Activated T-helper 2 cell treated with anti-CD3 and anti-CD28 coated beads, Interferon-gamma antibody, Interleukin-2, Interleukin-4, amounts not matched to agents 10 μg/mL and 5 μg/mL and 100 μg/mL, durations not matched to agents 14 hours and 24 hours and 36 hours (primary cell): Measurements from ENCODE around the gene SMG9. TPM values are rescaled to one million over a fixed set of nuclear protein-coding genes. Genes with fewer than 3 reads are reported as not detected.

ENCODE experiments used
- DNase-seq: peaks from one replicate; pipeline ENCODE4 v3.0.0; 2021; ENCODE audit warnings: low spot score
- H3K27ac Mint-ChIP-seq: one replicate; pipeline ENCODE4 v1.8.0; 2021; ENCODE audit warnings: mixed read lengths
- H3K27me3 Mint-ChIP-seq: one replicate; pipeline ENCODE4 v1.8.0; 2021; ENCODE audit warnings: low read depth, mixed read lengths
- H3K36me3 Mint-ChIP-seq: one replicate; pipeline ENCODE4 v1.8.0; 2021; ENCODE audit warnings: low read depth, mixed read lengths
- H3K4me1 Mint-ChIP-seq: one replicate; pipeline ENCODE4 v1.8.0; 2021; ENCODE audit warnings: low read depth, mixed read lengths
- H3K4me3 Mint-ChIP-seq: one replicate; pipeline ENCODE4 v1.8.0; 2021; ENCODE audit warnings: low read depth, mild to moderate bottlenecking, moderate library complexity, mixed read lengths
- H3K9me3 Mint-ChIP-seq: one replicate; pipeline ENCODE4 v1.8.0; 2021; ENCODE audit warnings: mixed read lengths
- intact Hi-C: fragments of 100-400 bp; cut with micrococcal nuclease; formaldehyde crosslinking; loops from one replicate; pipeline ENCODE4 v1.15.1; 2023
- total RNA-seq: library from RNA; stranded (reverse); gene quantifications from 2 replicates; pipeline ENCODE4 v1.2.3, GENCODE V29; 2022

SMG9 gene
- total RNA-seq, 1 donor from 2014 or later = 69.1 TPM

- peak; percentile 36 for DNase-seq
- Mint-ChIP-seq H3K4me3 (peak overlapping the region; percentile 55), H3K27me3 (peaks cover 5% of the 10 kb centered on the region), H3K4me1 (peaks cover 41% of the 10 kb centered on the region), H3K27ac (peak overlapping the region; percentile 82), H3K9me3 (no peaks in the 10 kb centered on the region), H3K36me3 (no peaks in the 10 kb centered on the region)
- intact Hi-C loops = loop anchor here (1.0 to 10.0 kb wide), 4 partner anchors 40 to 340 kb away; partner anchors contain the start of genes ETHE1, IRGQ and ZNF576
These were observed 30.4 kb upstream of the SMG9 start for GRCh38 chr19:43784981-43785808.

DNA sequence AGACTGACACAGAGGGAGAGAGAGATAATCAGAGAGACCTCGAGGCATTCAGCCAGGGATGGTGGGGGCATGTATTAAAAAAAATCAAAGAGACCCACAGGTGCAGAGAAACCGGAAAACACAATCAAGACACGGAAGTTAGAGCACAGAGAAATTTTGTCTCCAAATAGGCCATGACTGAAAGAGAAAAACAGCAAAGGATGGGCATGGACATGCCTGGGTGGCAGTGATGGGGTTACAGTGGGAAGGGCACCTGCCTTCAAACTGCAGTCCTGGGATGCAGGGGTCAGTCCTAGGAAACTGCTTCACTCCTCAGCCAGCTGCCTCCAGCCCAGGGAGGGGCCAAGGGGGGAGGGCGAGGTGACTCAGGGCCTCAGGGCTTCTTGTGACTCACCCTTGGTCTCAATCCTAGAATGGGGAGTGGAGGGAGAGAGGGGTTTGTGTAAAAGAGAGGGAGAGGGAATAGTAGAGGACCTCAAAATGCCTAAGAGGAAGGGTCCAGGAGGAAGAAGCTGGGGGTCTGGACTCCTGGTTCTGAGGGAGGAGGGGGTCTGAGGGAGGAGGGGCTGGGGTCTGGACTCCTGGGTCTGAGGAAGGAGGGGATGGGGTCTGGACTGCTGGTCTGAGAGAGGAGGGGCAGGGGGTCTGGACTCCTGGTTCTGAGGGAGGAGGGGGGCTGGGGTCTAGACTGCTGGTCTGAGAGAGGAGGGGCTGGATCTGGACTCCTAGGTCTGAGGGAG lies 29.6 kb upstream of the SMG9 start:
- peaks cover 45% of the 10 kb centered on the region for H3K4me1 Mint-ChIP-seq
- peak overlapping the region; percentile 82 for H3K27ac Mint-ChIP-seq
- no peaks in the 10 kb centered on the region for H3K9me3 Mint-ChIP-seq
- peaks cover 4% of the 10 kb centered on the region for H3K36me3 Mint-ChIP-seq
- intact Hi-C loops = loop anchor here (10.0 kb wide), 3 partner anchors 190 to 340 kb away; partner anchors contain the start of genes ETHE1, IRGQ and ZNF576
- no peak for DNase-seq
- peaks cover 2% of the 10 kb centered on the region for H3K27me3 Mint-ChIP-seq
- H3K4me3 Mint-ChIP-seq = peak overlapping the region; percentile 55

DNA sequence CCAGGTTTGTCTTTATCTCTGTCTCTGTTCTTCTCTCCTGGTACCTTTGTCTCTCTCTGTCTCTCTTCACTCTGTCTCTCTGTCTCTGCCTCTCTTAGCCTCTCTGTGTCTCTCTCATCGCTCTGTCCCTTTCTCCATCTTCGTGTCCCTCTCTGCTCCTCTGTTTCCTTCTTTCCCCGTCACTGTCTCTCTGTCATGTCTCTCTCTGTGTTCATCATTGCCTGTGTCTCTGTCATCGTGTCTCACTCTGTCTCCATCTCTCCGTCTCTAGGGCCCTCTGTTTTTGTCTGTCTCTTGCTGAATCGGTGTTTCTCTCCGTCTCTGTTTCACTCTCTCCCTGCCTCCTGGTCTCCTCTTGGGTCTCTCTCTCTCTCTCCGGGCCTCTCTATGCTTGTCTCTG lies 28.9 kb upstream of the SMG9 start:
- DNase-seq = no peak
- peaks cover 50% of the 10 kb centered on the region for H3K4me1 Mint-ChIP-seq
- peak overlapping the region; percentile 82 for H3K27ac Mint-ChIP-seq
- peaks cover under 1% of the 10 kb centered on the region for H3K27me3 Mint-ChIP-seq
- intact Hi-C loops = loop anchor here (10.0 kb wide), 3 partner anchors 189 to 339 kb away; partner anchors contain the start of genes ETHE1, IRGQ and ZNF576
- H3K4me3 Mint-ChIP-seq = peak overlapping the region; percentile 55
- H3K9me3 Mint-ChIP-seq = no peaks in the 10 kb centered on the region
- peaks cover 10% of the 10 kb centered on the region for H3K36me3 Mint-ChIP-seq

DNA sequence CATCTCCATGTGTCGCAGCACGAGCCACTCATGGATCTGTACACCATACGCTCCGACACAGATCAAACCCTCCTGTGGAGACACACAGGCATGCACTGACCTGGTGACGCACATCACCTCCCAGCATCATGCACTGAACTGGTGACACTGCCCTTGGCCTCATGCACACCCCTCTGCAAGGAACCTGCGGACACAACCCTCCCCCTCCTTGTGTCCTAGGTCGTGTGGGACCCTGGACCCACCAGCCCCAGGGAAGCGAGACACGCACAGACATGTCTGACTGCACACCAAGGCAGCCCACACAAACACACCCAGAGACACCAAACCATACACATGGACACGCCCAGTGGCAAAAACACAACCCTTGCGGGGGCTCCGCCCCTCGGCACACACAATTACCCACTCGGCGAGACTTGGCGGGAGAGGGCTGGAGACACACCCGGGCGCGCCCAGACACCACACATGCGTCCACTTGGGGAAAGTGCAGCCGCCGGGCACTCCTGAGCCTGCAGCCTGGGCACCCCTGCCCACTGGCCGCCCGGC lies 28.0 kb upstream of the SMG9 start:
- Mint-ChIP-seq H3K36me3 (peaks cover 18% of the 10 kb centered on the region), H3K9me3 (no peaks in the 10 kb centered on the region), H3K27me3 (no peaks in the 10 kb centered on the region), H3K4me1 (peaks cover 58% of the 10 kb centered on the region), H3K27ac (peak overlapping the region; percentile 85), H3K4me3 (peak overlapping the region; percentile 11)
- DNase-seq = no peak
- intact Hi-C loops = loop anchor here (10.0 kb wide), 3 partner anchors 188 to 338 kb away; partner anchors contain the start of genes ETHE1, IRGQ and ZNF576

GRCh38 chr19:43782311-43782660 lies 27.5 kb upstream of the SMG9 start:
- peaks cover 21% of the 10 kb centered on the region for H3K36me3 Mint-ChIP-seq
- H3K9me3 Mint-ChIP-seq = no peaks in the 10 kb centered on the region
- H3K4me3 Mint-ChIP-seq = peak overlapping the region; percentile 57
- H3K4me1 Mint-ChIP-seq = peaks cover 61% of the 10 kb centered on the region
- no peaks in the 10 kb centered on the region for H3K27me3 Mint-ChIP-seq
- no peak for DNase-seq
- H3K27ac Mint-ChIP-seq = peak overlapping the region; percentile 85
- intact Hi-C loops = loop anchor here (10.0 kb wide), 3 partner anchors 187 to 337 kb away; partner anchors contain the start of genes ETHE1, IRGQ and ZNF576

- peaks cover 66% of the 10 kb centered on the region for H3K4me1 Mint-ChIP-seq
- intact Hi-C loops = loop anchor here (1.0 to 10.0 kb wide), 6 partner anchors 16 to 337 kb away; partner anchors contain the start of genes ETHE1, IRGQ, SMG9 and ZNF576
- H3K27me3 Mint-ChIP-seq = no peaks in the 10 kb centered on the region
- no peak for DNase-seq
- peak overlapping the region; percentile 85 for H3K27ac Mint-ChIP-seq
- H3K9me3 Mint-ChIP-seq = no peaks in the 10 kb centered on the region
- peaks cover 26% of the 10 kb centered on the region for H3K36me3 Mint-ChIP-seq
- peak overlapping the region; percentile 82 for H3K4me3 Mint-ChIP-seq
These were observed 27.0 kb upstream of the SMG9 start for GRCh38 chr19:43781630-43782310.

DNA sequence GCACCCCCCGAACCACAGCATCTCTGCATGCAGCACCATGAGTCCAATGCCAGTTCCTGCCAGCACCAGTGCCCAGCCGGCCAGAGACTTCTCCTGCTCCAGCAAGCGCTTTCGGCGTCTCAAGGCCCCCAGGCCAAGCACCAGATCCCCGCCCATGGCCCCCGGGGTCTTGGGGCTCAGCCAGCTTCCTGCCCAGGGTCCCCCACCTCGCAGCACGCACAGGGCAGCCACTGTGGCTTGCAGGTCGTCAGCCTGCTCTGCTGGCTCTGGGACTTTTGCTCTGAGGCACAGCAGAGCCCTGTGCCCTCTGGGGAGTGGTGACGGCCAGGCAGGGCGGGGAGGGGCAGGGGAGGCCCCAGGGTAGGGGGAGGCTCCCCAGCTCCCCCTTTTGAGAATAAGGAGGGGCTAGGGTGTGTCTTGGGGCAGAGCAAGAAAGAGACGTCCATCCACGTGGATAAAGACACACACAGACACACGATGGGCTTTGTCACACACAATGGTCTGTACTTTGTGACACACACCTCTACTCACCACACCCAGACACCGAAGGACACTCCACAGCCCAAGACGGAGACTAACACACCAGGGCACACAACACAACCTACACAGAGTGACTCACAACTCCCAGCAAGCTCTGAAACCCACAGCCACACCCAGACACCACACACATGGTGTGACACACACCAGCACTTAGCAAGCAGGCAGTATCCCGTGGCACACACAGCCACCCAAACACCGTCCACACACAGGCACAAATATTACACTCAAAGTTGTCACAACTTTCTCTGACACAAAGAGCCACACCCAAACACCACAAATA lies 26.2 kb upstream of the SMG9 start, which contains the start of gene KCNN4:
Gene KCNN4, minus strand, starts transcription at position 268 of the 820 bp plus-strand sequence. Its CDS starts 112 bp downstream, at position 156.
- Mint-ChIP-seq H3K9me3 (no peaks in the 10 kb centered on the region), H3K36me3 (peaks cover 34% of the 10 kb centered on the region), H3K27ac (peak within 1 kb of the TSS; percentile 94), H3K27me3 (no peaks in the 10 kb centered on the region), H3K4me1 (peaks cover 75% of the 10 kb centered on the region), H3K4me3 (peak within 1 kb of the TSS; percentile 82)
- intact Hi-C loops = loop anchor here (1.0 to 10.0 kb wide), 6 partner anchors 16 to 336 kb away; partner anchors contain the start of genes ETHE1, IRGQ, SMG9 and ZNF576
- peak; percentile 61 for DNase-seq

DNA sequence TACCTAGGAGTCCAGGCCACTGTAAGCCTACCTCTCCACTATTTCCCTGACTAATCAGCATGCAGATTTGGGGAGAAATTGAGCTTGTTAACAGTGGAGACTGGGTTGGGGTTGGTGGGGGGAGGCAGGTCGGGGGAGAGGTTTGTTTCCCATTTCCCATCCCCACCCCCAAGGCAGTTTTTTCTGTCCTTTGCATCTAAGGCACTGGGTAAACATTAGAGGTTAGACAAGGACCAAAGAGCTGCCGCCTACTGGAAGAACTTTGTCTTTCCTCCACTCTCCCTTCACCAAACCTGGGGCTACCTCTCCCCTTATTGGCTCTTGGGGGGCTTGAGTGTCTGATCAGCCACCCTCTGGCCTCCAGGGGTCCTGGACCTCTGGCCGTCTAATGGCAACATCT lies 25.1 kb upstream of the SMG9 start:
- Mint-ChIP-seq H3K27ac (peak overlapping the region; percentile 94), H3K36me3 (peaks cover 45% of the 10 kb centered on the region), H3K27me3 (no peaks in the 10 kb centered on the region), H3K4me3 (peak overlapping the region; percentile 82), H3K9me3 (no peaks in the 10 kb centered on the region), H3K4me1 (peaks cover 72% of the 10 kb centered on the region)
- no peak for DNase-seq
- intact Hi-C loops = loop anchor here (10.0 kb wide), 3 partner anchors 185 to 335 kb away; partner anchors contain the start of genes ETHE1, IRGQ and ZNF576

- H3K36me3 Mint-ChIP-seq = peaks cover 48% of the 10 kb centered on the region
These were observed 24.5 kb upstream of the SMG9 start for GRCh38 chr19:43779147-43779819.

GRCh38 chr19:43778651-43779050 lies 23.9 kb upstream of the SMG9 start:
- no peak for DNase-seq
- intact Hi-C loops = no loop called here
- Mint-ChIP-seq H3K9me3 (no peaks in the 10 kb centered on the region), H3K36me3 (peaks cover 51% of the 10 kb centered on the region), H3K4me3 (peak overlapping the region; percentile 82), H3K27ac (peak overlapping the region; percentile 94), H3K27me3 (no peaks in the 10 kb centered on the region), H3K4me1 (peaks cover 61% of the 10 kb centered on the region)

More at GRCh38 chr19:43779147-43779819, 24.5 kb upstream of the SMG9 start:
- DNase-seq = no peak
- H3K4me3 Mint-ChIP-seq = peak overlapping the region; percentile 82
- H3K4me1 Mint-ChIP-seq = peaks cover 67% of the 10 kb centered on the region
- H3K27ac Mint-ChIP-seq = peak overlapping the region; percentile 94
- intact Hi-C loops = no loop called here
- H3K9me3 Mint-ChIP-seq = no peaks in the 10 kb centered on the region
- H3K27me3 Mint-ChIP-seq = no peaks in the 10 kb centered on the region

GRCh38 chr19:43777163-43777695 lies 22.5 kb upstream of the SMG9 start:
- DNase-seq = no peak
- intact Hi-C loops = no loop called here
- Mint-ChIP-seq H3K4me3 (peak overlapping the region; percentile 82), H3K9me3 (no peaks in the 10 kb centered on the region), H3K4me1 (peaks cover 53% of the 10 kb centered on the region), H3K27ac (peak overlapping the region; percentile 83), H3K27me3 (no peaks in the 10 kb centered on the region), H3K36me3 (peaks cover 65% of the 10 kb centered on the region)
